HPDE6-E6E7 (cell line): ENCODE results near the gene BCL2L12.
"Not testable (repeated sequence)": the region's sequence is repeated elsewhere in the genome, so short reads cannot be mapped to it uniquely, and the experiment has no call there.

Experiments
- DNase-seq: peaks from one replicate; pipeline ENCODE4 v3.0.0; 2011; ENCODE audit warnings: missing footprints; ENCODE audit errors: extremely low spot score

BCL2L12 gene

DNA sequence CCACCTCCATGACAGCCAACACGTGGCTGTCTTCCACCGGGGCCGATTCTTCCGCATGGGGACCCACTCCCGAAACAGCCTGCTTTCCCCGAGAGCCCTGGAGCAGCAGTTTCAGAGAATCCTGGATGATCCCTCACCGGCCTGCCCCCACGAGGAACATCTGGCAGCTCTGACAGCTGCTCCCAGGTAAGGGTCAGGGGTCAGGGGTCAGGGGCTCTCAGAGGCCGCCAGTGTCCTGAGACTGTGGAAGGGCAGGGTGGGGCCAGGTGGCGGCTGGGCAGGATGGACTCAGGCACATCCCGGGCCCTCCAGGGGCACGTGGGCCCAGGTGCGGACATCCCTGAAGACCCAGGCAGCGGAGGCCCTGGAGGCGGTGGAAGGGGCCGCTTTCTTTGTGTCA, 40.2 kb downstream of the BCL2L12 start:
- DNase-seq = no peak

GRCh38 chr19:49710372-49710951, 44.7 kb downstream of the BCL2L12 start:
- DNase-seq = no peak

DNA sequence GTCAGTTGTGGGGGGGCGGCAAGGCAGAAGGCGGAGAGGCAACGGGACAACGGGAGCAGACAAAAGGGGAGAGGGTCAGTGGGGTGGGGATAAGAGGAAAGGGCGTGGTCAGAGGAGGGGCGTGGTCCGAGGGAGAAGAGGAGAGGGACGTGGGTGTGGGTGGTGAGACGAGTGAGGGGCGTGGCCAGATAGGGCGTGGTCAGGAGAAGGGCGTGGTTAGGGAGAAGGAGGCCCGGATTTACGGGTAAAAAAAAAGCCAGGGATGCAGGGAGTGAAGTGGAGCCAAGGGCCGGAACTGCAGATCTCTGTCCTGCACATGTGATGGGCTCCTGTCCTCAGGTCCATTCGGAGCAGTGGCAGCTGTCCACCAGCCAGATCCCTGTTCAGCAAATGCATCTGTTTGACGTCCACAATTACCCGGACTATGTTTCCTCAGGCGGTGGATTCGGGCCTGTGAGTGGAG, 46.7 kb downstream of the BCL2L12 start:
- no peak for DNase-seq

- DNase-seq = no peak
Measured at GRCh38 chr19:49713236-49713845, 47.6 kb downstream of the BCL2L12 start.

- DNase-seq = no peak
Measured at GRCh38 chr19:49716154-49716553, 50.4 kb downstream of the BCL2L12 start.

DNA sequence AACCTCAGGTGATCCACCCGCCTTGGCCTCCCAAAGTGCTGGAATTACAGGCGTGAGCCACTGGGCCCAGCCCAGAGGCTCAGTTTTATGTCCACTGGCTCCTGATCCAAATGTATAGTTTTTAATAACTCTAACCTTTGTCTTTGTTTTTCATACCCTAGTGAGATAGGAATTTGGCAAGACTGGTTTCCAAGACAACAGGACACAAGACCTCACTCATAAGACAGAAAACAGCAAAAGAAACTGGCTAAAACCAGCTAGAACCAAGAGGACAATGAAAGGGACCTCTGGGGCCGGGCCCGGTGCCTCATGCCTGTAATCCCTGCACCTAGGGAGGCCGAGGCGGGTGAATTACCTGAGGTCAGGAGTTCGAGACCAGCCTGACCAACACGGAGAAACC, 52.8 kb downstream of the BCL2L12 start:
- no peak for DNase-seq

DNA sequence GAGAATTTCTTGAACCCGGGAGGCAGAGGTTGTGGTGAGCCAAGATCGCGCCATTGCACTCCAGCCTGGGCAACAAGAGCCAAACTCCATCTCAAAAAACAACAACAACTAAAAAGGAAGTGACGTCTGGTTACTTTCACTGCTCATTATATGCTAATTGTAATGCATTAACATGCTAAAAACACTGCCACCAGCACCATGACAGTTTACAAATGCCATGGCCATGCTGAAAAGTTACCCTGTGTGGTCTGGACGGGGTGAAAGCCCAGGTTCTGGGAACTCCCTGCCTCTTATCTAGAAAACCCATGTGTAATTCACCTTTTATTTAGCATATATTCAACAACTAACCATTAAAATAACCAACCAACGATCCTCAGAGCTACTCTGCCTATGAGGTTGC, 53.3 kb downstream of the BCL2L12 start:
- no peak for DNase-seq

- DNase-seq = not testable (repeated sequence)
Measured at GRCh38 chr19:49719420-49719819, 53.7 kb downstream of the BCL2L12 start.
